ENCODE measurements around the gene GSTK1. TPM values are rescaled to one million over a fixed set of nuclear protein-coding genes. Genes with fewer than 3 reads are reported as not detected.
A peak's percentile ranks its signal among the peaks of the same experiment; 100 is the strongest.

The GSTK1 gene
- total and polyA plus RNA-seq, 2 experiments from 2014 or later, result 119 to 153 TPM

DNA sequence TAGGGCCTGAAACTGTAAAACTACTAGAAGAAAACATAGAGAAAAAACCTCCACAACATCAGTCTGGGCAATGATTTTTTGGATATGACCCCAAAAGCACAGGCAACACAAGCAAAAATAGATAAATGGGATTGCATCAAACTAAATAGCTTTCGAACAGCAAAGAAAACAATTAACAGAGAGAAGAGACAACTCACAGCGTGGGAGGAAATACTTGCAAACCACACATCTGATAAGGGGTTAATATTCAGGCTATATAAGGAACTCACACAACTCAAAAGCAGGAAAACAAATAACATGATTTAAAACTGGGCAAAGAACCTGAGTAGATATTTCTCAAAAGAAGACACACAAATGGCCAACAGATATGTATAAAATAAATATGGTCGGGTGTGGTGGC, 7.7 kb upstream of the GSTK1 start:
- in situ Hi-C loops (cut with MboI), result no loop called here
- no peak overlapping the region for H3K4me3 ChIP-seq
- no peak overlapping the region for H2AFZ ChIP-seq
- no peaks in the 10 kb centered on the region for H3K79me2 ChIP-seq (ENCODE audit: insufficient read depth)
- no peaks in the 10 kb centered on the region for H3K36me3 ChIP-seq (ENCODE audit: low read depth)
- H3K4me1 ChIP-seq (ENCODE audit: insufficient read depth), result no peaks in the 10 kb centered on the region
- H3F3A ChIP-seq (ENCODE audit: insufficient read depth), result no peaks in the 10 kb centered on the region; the same call in 1 of the 2 replicates
- no peaks in the 10 kb centered on the region for H4K20me1 ChIP-seq (ENCODE audit: insufficient read depth)
- H3K4me2 ChIP-seq (ENCODE audit: unreplicated experiment), result no peak overlapping the region
- no peak for DNase-seq
- 59 to 71% methylated on average over 3 of the region's 3 CpGs for WGBS, 2 experiments (ENCODE audit: low coverage in 1 of 2, low lambda C conversion rate in 2 of 2, missing lambda C conversion rate in 2 of 2)
- H3K9ac ChIP-seq, result no peak overlapping the region
- H3K9me2 ChIP-seq (ENCODE audit: insufficient read depth), result no peaks in the 10 kb centered on the region
- no peaks in the 10 kb centered on the region for H3K9me3 ChIP-seq (ENCODE audit: low read depth)
- no peak overlapping the region for H3K27ac ChIP-seq
- no peaks in the 10 kb centered on the region for H3K27me3 ChIP-seq (replicated peaks; ENCODE audit: insufficient read depth)
- TF ChIP-seq EZH2 (IDR thresholded peaks at IDR 0.05; ENCODE audit: insufficient read depth, poor library complexity, severe bottlenecking) (no peak), EZH2phosphoT487 (IDR thresholded peaks at IDR 0.05; ENCODE audit: insufficient read depth, low read depth) (no peak)

DNA sequence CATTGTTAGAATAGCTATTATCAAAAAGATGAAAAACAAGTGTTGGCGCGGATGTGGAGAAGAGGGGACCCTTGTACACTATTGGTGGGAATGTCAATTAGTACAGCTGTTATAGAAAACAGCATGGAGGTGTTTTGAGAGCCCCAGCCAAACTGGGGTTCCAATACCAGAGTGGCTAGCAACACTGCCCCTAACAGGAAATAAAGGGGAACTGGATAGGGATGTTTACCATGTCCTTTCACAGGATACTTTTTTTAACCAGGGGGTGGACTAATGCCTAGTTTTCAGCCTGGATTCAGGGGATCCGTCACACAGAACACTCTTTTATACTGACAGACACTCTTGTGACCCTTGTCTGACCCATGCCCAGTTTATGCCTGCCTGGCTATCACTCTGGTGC, 6.9 kb upstream of the GSTK1 start:
- Histone ChIP-seq H3K36me3 (ENCODE audit: low read depth) (no peaks in the 10 kb centered on the region), H3K27ac (no peak overlapping the region), H3K4me2 (ENCODE audit: unreplicated experiment) (no peak overlapping the region), H4K20me1 (ENCODE audit: insufficient read depth) (no peaks in the 10 kb centered on the region), H3F3A (ENCODE audit: insufficient read depth) (no peaks in the 10 kb centered on the region), H3K4me1 (ENCODE audit: insufficient read depth) (no peaks in the 10 kb centered on the region), H3K27me3 (replicated peaks; ENCODE audit: insufficient read depth) (no peaks in the 10 kb centered on the region), H3K9me2 (ENCODE audit: insufficient read depth) (no peaks in the 10 kb centered on the region), H3K9ac (no peak overlapping the region), H3K9me3 (ENCODE audit: low read depth) (no peaks in the 10 kb centered on the region), H3K79me2 (ENCODE audit: insufficient read depth) (no peaks in the 10 kb centered on the region), H2AFZ (no peak overlapping the region), H3K4me3 (no peak overlapping the region)
- no peak for DNase-seq
- TF ChIP-seq EZH2phosphoT487 (IDR thresholded peaks at IDR 0.05; ENCODE audit: insufficient read depth, low read depth) (no peak), EZH2 (IDR thresholded peaks at IDR 0.05; ENCODE audit: insufficient read depth, poor library complexity, severe bottlenecking) (no peak)
- in situ Hi-C loops (cut with MboI), result no loop called here
- WGBS, 2 experiments (ENCODE audit: low coverage in 1 of 2, low lambda C conversion rate in 2 of 2, missing lambda C conversion rate in 2 of 2), result 72 to 75% methylated on average over 3 of the region's 3 CpGs

DNA sequence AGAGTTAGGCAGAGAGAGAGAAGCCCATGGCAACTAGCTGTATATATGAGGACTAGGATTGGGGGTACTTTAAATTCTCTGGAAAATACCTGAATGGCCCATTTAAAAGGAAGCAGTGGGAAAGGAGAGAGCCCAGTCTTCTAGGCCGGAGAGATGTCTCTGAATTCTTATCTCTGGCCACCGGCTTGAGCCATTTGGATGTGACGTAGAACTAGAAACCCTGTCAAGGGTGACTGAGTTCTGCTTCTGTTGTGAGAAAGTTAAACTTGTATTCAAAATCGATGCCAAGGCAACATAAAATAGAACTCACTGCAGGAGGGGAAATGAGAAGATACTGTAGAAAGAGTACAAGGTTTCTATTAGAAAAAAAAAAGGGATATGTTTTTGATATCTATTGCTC, 6.3 kb upstream of the GSTK1 start:
- H3K36me3 ChIP-seq (ENCODE audit: low read depth), result no peaks in the 10 kb centered on the region
- H4K20me1 ChIP-seq (ENCODE audit: insufficient read depth), result no peaks in the 10 kb centered on the region
- H3K9ac ChIP-seq, result no peak overlapping the region
- DNase-seq, result no peak
- H3K79me2 ChIP-seq (ENCODE audit: insufficient read depth), result no peaks in the 10 kb centered on the region
- H3K27ac ChIP-seq, result no peak overlapping the region
- H3K4me3 ChIP-seq, result no peak overlapping the region
- in situ Hi-C loops (cut with MboI), result no loop called here
- no peaks in the 10 kb centered on the region for H3K27me3 ChIP-seq (replicated peaks; ENCODE audit: insufficient read depth)
- TF ChIP-seq EZH2 (IDR thresholded peaks at IDR 0.05; ENCODE audit: insufficient read depth, poor library complexity, severe bottlenecking) (no peak), EZH2phosphoT487 (IDR thresholded peaks at IDR 0.05; ENCODE audit: insufficient read depth, low read depth) (no peak)
- H3K9me2 ChIP-seq (ENCODE audit: insufficient read depth), result no peaks in the 10 kb centered on the region
- no peaks in the 10 kb centered on the region for H3K4me1 ChIP-seq (ENCODE audit: insufficient read depth)
- WGBS, 2 experiments (ENCODE audit: low coverage in 1 of 2, low lambda C conversion rate in 2 of 2, missing lambda C conversion rate in 2 of 2), result 76 to 81% methylated on average over 4 of the region's 4 CpGs
- H3K9me3 ChIP-seq (ENCODE audit: low read depth), result no peaks in the 10 kb centered on the region
- no peaks in the 10 kb centered on the region for H3F3A ChIP-seq (ENCODE audit: insufficient read depth)
- H3K4me2 ChIP-seq (ENCODE audit: unreplicated experiment), result no peak overlapping the region
- H2AFZ ChIP-seq, result no peak overlapping the region

DNA sequence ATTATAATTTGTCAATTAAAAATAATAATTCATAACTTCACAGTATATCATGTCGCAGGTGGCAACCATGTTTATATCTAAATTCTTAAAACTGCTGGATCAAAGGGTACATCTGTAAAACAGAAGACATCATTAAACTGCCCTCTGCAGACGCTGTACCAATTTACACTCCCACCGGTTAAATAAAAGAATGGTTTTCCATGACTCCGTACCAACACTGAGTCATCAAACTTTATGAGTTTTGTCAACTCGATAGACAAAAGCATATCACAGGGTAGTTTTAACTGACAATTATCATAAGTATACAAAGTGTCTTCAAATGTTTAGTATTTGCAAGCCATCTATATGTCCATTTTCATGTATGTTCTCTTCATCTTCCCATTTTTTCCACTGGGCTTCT, 5.7 kb upstream of the GSTK1 start:
- H3F3A ChIP-seq (ENCODE audit: insufficient read depth), result no peaks in the 10 kb centered on the region
- TF ChIP-seq EZH2phosphoT487 (IDR thresholded peaks at IDR 0.05; ENCODE audit: insufficient read depth, low read depth) (no peak), EZH2 (IDR thresholded peaks at IDR 0.05; ENCODE audit: insufficient read depth, poor library complexity, severe bottlenecking) (no peak)
- WGBS, 2 experiments (ENCODE audit: low coverage in 1 of 2, low lambda C conversion rate in 2 of 2, missing lambda C conversion rate in 2 of 2), result 36% methylated on average over 5 of the region's 5 CpGs
- H2AFZ ChIP-seq, result no peak overlapping the region
- in situ Hi-C loops (cut with MboI), result no loop called here
- H4K20me1 ChIP-seq (ENCODE audit: insufficient read depth), result no peaks in the 10 kb centered on the region
- H3K9ac ChIP-seq, result no peak overlapping the region
- no peaks in the 10 kb centered on the region for H3K9me3 ChIP-seq (ENCODE audit: low read depth)
- no peak overlapping the region for H3K4me3 ChIP-seq
- H3K9me2 ChIP-seq (ENCODE audit: insufficient read depth), result no peaks in the 10 kb centered on the region
- DNase-seq, result peak; percentile 30
- no peak overlapping the region for H3K27ac ChIP-seq
- H3K79me2 ChIP-seq (ENCODE audit: insufficient read depth), result no peaks in the 10 kb centered on the region
- H3K4me1 ChIP-seq (ENCODE audit: insufficient read depth), result no peaks in the 10 kb centered on the region
- H3K36me3 ChIP-seq (ENCODE audit: low read depth), result no peaks in the 10 kb centered on the region
- H3K4me2 ChIP-seq (ENCODE audit: unreplicated experiment), result no peak overlapping the region
- no peaks in the 10 kb centered on the region for H3K27me3 ChIP-seq (replicated peaks; ENCODE audit: insufficient read depth)

DNA sequence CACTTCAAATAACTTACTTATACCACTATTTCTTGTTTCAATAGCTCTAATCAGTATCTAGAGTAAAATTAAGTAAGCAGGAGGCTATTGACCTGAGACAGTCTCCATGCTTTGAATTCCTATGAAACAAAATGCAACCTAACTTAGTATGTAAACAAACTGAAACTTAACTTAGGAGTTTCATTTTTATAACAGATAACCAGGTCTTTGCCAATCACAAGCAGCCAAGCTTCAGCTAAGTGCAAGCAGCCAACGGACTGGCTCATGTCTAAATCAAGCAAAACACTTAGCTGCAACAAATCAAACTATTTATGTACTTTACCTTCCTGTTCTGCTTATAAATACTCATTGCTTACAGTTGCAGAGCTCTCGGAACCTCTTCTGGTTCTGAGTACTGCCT, 4.4 kb upstream of the GSTK1 start:
- Histone ChIP-seq H3K4me3 (no peak overlapping the region), H4K20me1 (ENCODE audit: insufficient read depth) (no peaks in the 10 kb centered on the region), H3K9me3 (ENCODE audit: low read depth) (no peaks in the 10 kb centered on the region), H3K9ac (no peak overlapping the region), H3F3A (ENCODE audit: insufficient read depth) (no peaks in the 10 kb centered on the region), H3K4me1 (ENCODE audit: insufficient read depth) (no peaks in the 10 kb centered on the region), H3K27ac (no peak overlapping the region), H3K79me2 (ENCODE audit: insufficient read depth) (peaks cover 5% of the 10 kb centered on the region; the same call in 1 of the 2 replicates), H3K9me2 (ENCODE audit: insufficient read depth) (no peaks in the 10 kb centered on the region), H3K4me2 (ENCODE audit: unreplicated experiment) (no peak overlapping the region), H3K36me3 (ENCODE audit: low read depth) (no peaks in the 10 kb centered on the region), H3K27me3 (replicated peaks; ENCODE audit: insufficient read depth) (no peaks in the 10 kb centered on the region), H2AFZ (peak overlapping the region; percentile 54; the same call in 1 of the 2 replicates)
- WGBS, 2 experiments (ENCODE audit: low coverage in 1 of 2, low lambda C conversion rate in 2 of 2, missing lambda C conversion rate in 2 of 2), result 57 to 58% methylated on average over 2 of the region's 2 CpGs
- TF ChIP-seq EZH2phosphoT487 (IDR thresholded peaks at IDR 0.05; ENCODE audit: insufficient read depth, low read depth) (no peak), EZH2 (IDR thresholded peaks at IDR 0.05; ENCODE audit: insufficient read depth, poor library complexity, severe bottlenecking) (no peak)
- in situ Hi-C loops (cut with MboI), result no loop called here
- no peak for DNase-seq
